Measurements from ENCODE around the gene LIPT2.
A peak's percentile ranks its signal among the peaks of the same experiment; 100 is the strongest.
"Not testable (repeated sequence)": the region's sequence is repeated elsewhere in the genome, so short reads cannot be mapped to it uniquely, and the experiment has no call there.

The LIPT2 gene

DNA sequence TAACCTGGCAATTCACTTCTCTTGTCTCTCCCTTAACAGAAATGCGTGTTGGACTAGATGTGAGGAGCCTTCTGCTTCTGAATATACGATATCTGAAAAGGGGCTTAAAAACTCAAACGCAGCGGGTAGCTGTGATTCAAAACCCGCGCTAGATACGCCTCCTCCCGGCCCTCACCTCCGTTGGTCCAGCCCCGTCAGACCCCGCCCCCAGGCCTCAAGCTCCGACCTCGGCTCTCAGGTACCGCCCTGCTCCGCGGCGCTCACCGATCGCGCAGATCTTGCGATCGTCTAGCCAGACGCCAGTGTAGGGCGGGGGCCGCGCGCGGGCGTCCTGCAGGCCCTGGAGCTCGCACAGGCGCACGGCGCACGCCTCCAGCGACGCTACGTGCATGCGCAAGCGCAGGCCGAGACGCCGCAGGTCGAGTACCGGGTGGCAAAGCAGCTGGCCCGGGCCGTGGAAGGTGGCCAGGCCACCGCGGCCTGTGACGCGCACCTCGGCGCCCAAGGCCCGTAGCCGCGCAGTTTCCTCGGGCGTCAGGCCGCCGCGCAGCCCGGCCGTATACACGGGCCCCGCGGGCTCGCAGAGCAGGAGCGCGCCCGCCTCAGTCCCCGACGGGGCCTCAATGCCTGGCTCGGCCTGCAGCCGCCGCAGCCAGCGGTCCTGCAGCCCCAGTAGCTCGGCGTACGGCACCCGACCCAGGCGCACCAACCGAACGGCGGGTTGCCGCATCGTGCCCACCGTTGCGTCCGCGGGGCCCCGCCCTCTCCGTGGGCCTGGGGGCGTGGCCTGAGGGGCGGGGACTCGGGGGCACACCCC lies at the start of gene LIPT2:
Gene LIPT2, minus strand, starts transcription at position 751 of the 817 bp plus-strand sequence. Its CDS starts 21 bp downstream, at position 730.
- peak; percentile 98 for DNase-seq

- no peak for DNase-seq
Observed at GRCh38 chr11:74541466-74541865, 47.9 kb upstream of the LIPT2 start.

- DNase-seq: no peak
Observed at GRCh38 chr11:74540270-74540669, 46.7 kb upstream of the LIPT2 start.

GRCh38 chr11:74538680-74539079 lies 45.2 kb upstream of the LIPT2 start:
- no peak for DNase-seq

DNA sequence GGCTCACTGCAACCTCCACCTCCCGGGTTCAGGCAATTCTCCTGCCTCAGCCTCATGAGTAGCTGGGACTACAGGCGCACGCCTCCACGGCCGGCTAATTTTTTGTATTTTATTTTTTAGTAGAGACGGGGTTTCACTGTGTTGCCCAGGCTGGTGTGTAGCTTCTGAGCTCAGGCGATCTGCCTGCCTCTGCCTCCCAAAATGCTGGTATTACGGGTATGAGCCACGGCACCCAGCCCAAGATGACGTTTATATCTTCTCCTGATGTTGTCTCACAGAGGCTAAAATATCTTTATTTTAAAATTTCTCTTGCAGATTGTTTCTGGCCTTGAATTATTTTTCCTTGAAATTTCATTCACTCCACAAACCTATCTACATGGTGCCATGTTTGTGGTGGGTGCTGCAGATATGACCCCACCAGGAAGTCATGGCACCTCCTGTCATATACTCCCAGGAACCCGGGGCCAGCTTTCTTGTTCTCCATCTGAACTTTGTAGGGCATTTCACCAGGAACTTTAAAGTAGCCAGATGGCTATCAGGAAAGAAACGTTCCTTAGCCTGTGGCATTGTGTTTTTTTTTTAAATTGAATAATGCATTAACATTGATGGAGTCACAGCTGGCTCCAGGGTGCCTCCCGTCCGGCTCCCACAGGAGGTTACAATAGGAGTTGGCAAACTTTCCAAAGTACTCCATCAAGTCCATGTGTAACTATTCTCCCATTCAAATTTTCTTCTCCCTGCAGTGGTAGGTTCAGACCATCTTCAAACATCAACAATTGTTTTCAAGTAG lies 42.0 kb upstream of the LIPT2 start:
- DNase-seq: no peak

DNA sequence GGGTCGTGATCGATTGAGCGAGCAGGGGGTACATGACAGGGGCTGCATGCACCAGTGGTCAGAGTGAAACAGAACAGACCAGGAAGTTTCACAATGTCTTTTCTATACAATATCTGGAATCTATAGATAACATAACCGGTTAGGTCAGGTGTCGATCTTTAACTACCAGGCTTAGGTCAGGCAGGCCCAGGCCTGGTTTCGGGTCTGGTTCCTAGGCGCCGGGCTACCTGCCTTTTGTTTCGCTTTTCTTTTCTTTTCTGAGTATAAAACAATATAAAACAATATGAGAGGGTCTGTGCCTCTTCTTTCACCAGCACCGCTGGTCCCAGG lies 41.4 kb upstream of the LIPT2 start:
- DNase-seq: not testable (repeated sequence)

GRCh38 chr11:74534216-74534945 lies 40.9 kb upstream of the LIPT2 start:
- DNase-seq: no peak

- no peak for DNase-seq
Observed at GRCh38 chr11:74533421-74533820, 39.9 kb upstream of the LIPT2 start.

DNA sequence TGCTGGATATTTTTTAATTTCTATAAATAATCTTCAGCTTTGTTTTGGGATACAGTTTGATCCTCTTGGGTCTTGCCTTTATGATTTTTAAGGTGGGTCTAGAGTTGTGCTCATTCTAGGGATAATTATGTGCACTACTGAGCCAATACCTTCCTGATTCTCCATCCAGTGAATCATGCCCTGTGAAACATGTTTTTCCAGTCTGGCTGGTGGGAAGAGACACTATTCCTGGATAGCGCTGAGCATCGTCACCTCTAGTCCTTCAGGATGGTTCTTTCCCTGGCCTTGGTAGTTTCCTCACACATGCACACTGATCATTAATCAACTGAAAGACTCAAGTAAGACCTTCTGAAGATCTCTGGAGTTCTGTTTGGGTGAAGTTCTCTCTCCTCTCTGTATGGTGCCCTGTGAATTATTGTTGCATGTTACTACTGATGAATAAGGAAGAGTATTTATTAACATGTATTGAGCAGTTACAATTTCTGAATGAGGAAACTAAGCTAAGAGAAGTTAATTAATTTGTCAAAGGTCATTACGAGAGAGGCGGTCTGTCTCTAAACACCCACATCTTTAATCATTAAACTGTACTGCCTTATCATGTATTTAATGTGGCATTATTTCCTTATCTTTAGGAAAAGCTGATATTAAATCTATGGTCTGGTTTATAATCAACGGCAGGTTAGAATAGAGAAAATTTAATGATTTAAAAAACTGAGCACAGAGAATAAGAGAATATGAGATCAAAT lies 39.1 kb upstream of the LIPT2 start:
- DNase-seq: no peak

DNA sequence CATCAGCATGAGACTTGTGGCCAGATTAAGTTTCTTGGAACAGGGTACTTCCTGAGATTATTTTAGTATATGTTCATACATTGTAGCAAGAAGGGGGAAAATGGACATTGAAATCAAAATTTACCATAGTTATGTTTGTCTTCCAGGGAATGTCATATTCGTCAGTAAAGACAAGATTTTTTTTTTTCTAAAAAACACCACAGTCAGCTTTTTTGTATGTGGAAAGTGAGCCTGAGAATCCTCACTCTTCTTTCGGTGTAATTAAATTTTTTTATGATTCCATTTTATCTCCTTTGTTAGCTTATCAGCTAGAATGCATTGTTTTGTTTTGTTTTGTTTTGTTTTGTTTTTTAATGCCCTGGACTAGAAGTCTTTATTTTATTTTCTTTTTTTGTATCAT lies 31.5 kb upstream of the LIPT2 start:
- DNase-seq: no peak

DNA sequence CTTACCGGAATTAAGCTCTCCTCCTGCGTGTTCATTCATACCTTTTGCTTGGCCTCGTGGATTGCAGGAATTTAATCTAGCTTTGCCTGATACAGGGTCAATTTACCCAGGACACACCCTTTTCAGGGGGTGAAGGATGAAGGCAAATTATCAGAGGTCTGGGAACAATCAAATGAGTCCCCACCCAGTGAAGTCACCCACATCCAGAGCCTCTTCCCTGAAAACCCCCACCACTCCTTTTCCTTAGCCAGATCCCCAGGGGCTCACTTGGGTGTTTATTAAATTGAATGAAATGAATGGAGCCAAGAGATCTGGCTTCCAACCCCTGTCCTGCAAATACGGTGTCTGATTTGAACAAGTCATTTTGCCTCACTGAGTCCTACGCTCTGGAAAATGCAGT lies 31.0 kb upstream of the LIPT2 start:
- DNase-seq: no peak

GRCh38 chr11:74522776-74523175 lies 29.3 kb upstream of the LIPT2 start:
- no peak for DNase-seq

DNA sequence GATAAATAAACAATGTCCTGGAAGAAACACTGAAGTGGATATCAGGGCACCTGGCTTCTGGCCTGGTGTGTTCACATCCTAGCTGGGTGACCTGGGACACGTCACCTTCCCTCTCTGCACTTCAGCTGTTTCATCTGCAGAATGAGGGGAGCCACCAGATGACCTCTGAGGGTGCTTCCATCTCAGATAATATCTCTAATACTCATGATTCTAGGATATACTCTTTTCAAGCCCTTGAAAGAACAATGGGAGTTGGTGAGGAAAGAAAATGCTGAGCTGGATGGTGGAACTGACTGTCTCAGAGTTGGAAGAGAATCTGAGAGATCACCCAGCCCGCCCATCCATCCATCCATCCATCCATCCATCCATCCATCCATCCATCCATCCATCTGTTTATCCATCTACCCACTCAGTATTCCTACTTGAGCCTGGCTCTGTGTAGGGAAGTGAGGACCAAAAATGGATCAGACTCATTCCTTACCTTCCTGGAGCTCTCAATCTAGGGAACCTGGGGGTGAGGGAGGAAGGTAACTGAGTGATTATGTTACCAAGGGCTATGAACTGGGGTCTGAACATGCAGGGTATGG lies 28.2 kb upstream of the LIPT2 start:
- DNase-seq: no peak

- DNase-seq: no peak
Observed at GRCh38 chr11:74520927-74521665, 27.6 kb upstream of the LIPT2 start.

GRCh38 chr11:74520316-74520715 lies 26.8 kb upstream of the LIPT2 start:
- no peak for DNase-seq

GRCh38 chr11:74519710-74520109 lies 26.2 kb upstream of the LIPT2 start:
- no peak for DNase-seq

DNA sequence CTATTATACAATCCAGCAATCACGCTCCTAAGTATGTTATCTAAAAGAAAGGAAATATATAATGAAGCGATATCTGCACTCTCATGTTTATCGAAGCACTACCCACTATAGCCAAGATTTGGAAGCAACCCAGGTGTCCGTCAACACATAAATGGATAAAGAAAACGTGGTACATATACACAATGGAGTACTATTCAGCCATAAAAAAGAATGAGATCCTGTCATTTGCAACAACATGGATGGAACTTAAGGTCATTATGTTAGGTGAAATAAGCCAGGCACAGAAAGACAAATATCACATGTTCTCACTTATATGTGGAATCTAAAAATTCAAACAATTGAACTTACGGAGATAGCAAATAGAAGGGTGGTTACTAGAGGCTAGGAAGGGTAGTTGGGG lies 24.1 kb upstream of the LIPT2 start:
- DNase-seq: not testable (repeated sequence)

- no peak for DNase-seq
Observed at GRCh38 chr11:74507582-74507981, 14.1 kb upstream of the LIPT2 start.

DNA sequence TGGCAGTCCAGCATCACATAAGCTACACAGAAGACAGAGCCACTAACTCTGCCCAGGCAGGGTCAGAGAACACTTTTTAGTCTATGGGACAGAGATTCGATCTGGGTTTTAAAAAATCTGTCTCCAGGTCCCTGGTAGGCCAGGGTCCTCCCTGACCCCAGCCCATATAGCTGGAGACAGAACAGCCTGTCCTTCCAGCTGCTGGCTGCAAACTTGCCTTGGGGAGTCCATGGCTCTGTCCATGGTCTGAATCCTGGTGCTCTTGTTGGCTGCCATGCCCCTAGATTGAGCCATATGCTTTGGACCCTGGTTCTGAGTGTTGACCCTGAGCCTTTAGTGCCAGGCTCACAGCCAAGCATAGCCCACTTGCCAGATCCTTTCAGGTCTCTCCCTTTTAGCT lies 13.3 kb upstream of the LIPT2 start:
- no peak for DNase-seq

DNA sequence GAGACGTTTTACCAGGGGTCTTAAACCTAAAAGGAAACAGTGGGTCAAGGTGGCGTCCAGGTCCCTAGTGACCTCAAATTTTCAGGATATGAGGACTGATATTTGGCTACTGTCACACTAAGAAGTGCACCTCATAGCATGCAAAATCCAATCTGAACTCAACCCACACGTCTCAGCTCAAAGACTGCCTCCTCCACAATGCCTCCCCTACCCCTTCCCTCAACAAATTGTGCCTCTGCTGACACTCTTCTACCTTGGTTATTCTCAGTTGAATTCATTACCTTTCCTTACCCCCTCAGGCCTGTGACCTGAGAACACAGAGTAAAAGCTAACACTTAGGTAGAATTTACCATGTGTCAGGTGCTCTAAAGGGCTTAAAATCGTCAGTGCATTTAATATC lies 12.4 kb upstream of the LIPT2 start:
- no peak for DNase-seq

DNA sequence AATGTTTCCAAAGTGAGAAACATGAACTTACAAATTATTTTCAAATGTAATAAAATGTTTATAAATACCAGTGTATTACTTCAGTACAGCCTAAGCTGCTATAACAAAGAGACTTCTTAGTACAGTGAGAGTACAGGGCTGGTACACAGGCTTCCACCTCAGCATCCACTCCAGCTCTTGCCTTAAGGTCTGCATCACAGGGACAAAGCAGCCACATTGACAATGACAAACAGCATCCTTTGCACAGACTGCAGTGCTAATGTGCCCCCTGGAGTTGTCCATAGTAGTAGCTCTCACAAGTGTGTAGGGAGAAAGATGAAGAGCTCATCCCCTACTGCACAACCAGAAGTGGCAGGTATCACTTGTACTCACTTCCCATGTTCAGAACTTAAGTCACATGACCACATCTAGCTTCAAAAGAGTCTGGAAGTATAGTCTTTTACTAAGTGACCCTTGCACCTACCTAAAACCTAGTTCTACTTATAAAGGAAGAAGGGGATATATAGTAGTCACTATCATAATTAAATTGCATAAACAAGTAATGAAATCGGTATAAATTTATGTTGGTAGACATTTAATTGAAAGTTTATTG lies 10.7 kb upstream of the LIPT2 start:
- no peak for DNase-seq
